Embryonic facial prominence (tissue), 1 donor: ENCODE data around the gene LMBR1.
"Not testable (repeated sequence)": the region's sequence is repeated elsewhere in the genome, so short reads cannot be mapped to it uniquely, and the experiment has no call there.

Experiments used
- DNase-seq: peaks from one replicate; pipeline ENCODE4 v3.0.0-alpha.2; 2016; ENCODE audit errors: extremely low spot score

The LMBR1 gene, protein sequence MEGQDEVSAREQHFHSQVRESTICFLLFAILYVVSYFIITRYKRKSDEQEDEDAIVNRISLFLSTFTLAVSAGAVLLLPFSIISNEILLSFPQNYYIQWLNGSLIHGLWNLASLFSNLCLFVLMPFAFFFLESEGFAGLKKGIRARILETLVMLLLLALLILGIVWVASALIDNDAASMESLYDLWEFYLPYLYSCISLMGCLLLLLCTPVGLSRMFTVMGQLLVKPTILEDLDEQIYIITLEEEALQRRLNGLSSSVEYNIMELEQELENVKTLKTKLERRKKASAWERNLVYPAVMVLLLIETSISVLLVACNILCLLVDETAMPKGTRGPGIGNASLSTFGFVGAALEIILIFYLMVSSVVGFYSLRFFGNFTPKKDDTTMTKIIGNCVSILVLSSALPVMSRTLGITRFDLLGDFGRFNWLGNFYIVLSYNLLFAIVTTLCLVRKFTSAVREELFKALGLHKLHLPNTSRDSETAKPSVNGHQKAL

GRCh38 chr7:156892821-156893706 is at the start of gene LMBR1:
Gene LMBR1, minus strand, starts transcription at chr7:156893183. Its CDS starts 190 bp downstream, at chr7:156892993.
- DNase-seq, result peak; percentile 90

DNA sequence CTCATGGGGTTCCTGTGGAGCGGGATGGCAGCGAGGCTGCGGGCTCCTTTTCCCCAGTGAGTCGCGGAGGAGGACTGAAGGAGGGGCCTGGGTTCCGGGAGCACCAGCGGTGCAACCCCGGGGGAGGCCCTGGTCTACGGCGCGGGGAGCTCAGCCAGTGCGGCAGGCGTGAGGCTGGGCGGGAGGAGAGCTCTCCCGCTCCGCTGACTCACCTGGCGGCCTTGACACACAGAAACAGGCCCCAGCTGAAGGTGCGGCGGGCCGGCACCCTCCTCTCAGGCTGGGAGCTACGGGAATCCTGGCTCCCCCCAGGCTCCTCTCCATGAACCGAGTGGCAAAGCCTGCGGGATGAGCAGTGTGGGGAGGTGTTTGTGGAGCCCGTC is 49.7 kb upstream of the LMBR1 start:
- no peak for DNase-seq

DNA sequence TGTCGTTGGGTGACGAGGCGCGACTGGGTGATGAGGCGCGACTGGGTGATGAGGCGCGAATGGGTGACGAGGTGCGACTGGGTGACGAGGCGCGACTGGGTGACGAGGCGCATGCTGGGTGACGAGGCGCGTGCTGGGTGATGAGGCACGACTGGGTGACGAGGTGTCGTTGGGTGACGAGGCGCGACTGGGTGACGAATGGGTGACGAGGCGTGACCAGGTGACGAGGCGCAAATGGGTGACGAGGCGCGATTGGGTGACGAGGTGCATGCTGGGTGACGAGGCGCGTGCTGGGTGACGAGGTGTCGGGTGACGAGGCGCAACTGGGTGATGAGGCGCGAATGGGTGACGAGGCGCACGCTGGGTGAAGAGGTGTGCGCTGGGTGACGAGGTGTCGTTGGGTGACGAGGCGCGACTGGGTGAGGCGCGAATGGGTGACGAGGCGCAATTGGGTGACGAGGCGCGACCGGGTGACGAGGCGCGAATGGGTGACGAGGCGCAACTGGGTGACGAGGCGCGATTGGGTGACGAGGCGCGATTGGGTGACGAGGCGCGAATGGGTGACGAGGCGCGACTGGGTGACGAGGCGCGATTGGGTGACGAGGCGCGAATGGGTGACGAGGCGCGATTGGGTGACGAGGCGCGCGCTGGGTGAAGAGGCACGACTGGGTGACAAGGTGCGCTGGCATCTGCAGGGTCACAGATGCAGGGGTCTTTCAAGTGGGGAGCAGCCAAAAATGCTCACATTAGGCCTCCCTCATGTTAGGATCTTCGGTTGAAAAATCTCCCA is 48.6 kb upstream of the LMBR1 start:
- no peak for DNase-seq

GRCh38 chr7:156940421-156941122 is 47.6 kb upstream of the LMBR1 start:
- no peak for DNase-seq

- not testable (repeated sequence) for DNase-seq
Measured at GRCh38 chr7:156936766-156937165, 43.8 kb upstream of the LMBR1 start.

DNA sequence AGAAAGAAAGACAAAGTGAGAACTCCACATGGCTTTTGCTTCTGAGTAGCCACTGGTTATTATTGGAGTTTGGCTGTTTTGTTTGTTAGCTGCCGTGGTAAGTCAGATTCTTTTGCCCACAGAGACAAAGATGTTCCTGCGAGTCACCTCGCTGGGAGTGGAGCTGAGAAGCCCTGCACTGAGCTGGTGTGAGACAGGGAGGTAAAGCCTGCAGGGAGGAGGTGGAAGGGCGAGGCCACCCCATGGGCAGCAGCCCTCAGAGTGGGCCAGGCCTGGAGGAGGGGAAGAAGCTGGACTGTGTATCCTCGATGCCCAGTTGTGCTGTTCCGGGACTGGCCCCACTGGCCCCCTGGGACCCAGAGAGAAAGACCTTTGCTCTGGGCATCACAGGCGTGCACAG is 42.3 kb upstream of the LMBR1 start:
- DNase-seq, result no peak

DNA sequence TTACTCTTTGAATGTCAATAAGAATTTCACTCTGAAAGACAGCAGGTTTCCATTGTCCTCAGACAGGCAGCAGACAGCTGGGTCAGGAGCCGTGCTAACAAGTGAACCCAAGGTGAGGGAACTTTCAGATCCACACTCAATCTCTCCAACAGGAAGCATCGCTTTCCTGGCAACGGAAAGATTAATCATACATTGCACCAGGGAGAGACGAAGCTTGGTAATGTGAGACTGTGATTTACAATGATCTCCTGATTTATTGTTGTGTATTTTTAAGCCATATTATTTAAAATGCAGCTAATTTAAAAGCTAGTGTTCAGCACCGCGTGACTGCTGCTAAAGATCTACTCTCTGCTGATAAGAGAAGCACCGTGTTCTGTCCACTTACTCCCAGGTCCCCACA is 39.0 kb upstream of the LMBR1 start:
- no peak for DNase-seq

GRCh38 chr7:156929789-156930539 is 37.0 kb upstream of the LMBR1 start:
- no peak for DNase-seq

DNA sequence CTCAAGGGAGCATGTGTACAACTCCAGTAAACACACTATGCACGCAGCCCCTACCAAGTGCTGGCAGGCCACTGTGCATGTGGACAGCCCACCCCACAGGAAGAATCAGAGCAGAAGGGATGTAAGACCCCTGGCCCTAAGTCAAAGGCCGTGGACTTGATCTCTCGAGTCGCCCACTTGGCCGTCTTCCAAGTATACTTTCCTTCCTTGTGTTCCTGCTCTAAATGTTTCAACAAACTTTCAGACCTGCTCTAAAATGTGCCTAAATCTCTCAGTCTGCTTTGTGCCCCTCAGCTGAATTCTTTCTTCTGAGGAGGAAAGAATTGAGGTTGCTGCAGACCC is 35.4 kb upstream of the LMBR1 start:
- no peak for DNase-seq

DNA sequence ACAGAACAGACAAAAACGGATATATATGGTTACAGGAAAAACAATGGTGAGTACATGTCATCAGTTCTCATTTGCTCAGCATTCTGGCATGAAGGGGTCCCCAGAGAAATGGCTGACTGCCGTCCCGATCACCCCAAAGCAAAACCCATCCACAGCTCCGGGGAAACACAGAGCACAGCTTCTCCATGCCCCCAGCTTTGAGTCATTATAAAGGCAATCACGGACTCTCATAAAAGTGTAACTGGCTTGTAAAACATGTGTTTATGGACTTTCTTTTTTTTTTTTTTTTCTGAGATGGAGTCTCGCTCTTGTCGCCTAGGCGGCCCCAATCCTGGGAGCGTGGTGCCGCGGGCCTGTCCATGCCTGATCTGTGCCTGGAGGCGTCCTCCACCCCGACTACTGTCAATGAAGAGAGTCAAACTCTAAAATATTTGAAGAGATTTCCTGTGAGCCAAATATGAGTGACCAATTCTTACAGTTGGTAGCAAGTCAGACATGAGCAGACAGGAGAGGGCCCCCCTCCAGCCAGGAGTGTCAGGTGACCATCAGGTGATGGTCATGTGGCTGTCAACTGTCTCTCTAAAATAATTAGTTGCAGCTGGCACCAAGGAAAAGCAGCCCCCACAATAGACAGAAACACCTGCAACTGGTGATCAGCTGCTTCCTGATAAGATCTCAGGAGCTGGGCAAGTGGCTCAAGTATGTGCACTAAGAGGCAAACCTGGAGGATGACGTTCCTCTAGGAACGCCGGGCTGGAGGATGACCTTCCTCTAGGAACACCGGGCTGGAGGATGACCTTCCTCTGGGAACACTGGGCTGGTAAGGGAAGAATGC is 34.8 kb upstream of the LMBR1 start:
- no peak for DNase-seq

DNA sequence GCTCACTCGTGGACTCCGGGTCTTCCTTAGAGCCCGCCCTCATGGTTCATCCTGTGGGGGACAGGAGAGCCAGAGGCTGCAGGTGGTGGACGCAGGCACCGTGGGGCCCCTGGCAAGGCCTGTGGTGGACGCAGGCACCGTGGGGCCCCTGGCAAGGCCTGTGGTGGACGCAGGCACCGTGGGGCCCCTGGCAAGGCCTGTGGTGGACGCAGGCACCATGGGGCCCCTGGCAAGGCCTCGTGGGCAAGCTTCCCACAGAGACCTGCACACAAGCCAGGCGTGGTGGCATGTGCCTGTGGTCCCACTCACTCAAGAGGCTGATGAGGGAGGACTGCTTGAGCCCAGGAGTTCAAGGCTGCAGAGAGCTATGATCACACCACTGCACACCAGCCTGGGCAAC is 32.8 kb upstream of the LMBR1 start:
- not testable (repeated sequence) for DNase-seq

DNA sequence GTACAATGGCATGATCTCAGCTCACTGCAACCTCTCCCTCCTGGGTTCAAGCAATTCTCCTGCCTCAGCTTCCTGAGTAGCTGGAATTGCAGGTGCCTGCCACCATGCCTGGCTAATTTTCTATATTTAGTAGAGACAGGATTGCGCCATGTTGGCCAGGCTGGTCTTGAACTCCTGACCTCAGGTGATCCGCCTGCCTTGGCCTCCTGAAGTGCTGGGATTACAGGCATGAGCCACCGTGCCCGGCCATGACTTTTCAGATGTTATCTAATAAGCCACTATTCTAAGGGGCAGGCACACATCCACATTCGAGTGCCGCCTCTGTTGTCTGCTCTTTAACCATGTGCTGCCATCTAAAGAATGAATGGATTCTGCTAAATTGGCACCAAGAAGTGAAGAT is 29.3 kb upstream of the LMBR1 start:
- not testable (repeated sequence) for DNase-seq

- DNase-seq, result not testable (repeated sequence)
Measured at GRCh38 chr7:156920487-156921373, 27.7 kb upstream of the LMBR1 start.

GRCh38 chr7:156920076-156920475 is 27.1 kb upstream of the LMBR1 start:
- no peak for DNase-seq

DNA sequence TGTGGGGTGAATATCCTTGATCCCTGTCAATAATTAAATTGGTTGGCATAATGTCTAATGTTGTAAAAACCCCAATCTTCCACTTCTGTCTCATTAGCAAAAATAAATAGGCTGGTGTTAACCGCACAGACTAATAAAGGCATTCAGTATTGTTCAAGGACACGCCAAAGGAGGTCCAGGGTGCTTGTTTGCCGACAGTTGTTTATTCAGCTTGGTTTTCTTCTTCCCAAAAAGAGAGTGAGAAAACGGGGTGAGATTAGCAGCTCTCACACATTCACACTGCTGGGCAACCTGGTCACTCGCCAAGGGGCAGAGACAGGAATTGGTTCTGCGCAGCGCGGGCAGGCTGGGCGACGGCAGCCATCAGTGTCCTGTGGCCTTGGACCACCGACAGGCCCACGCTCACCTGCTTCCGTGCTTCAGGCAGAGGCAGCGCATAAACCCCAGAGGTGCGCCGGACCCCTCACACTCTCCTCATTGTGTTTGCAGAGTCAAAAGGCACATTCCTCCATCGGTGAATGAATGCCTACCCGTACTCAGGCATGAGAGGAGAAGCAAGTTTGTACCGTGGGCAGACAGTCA is 26.2 kb upstream of the LMBR1 start:
- DNase-seq, result no peak

GRCh38 chr7:156918635-156919034 is 25.7 kb upstream of the LMBR1 start:
- no peak for DNase-seq

DNA sequence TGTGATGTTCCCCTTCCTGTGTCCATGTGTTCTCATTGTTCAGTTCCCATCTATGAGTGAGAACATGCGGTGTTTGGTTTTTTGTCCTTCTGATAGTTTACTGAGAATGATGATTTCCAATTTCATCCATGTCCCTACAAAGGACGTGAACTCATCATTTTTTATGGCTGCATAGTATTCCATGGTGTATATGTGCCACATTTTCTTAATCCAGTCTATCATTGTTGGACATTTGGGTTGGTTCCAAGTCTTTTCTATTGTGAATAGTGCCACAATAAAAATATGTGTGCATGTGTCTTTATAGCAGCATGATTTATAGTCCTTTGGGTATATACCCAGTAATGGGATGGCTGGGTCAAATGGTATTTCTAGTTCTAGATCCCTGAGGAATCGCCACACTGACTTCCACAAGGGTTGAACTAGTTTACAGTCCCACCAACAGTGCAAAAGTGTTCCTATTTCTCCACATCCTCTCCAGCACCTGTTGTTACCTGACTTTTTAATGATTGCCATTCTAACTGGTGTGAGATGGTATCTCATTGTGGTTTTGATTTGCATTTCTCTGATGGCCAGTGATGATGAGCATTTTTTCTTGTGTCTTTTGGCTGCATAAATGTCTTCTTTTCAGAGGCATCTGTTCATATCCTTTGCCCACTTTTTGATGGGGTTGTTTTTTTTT is 16.7 kb upstream of the LMBR1 start:
- DNase-seq, result not testable (repeated sequence)

- DNase-seq, result no peak
Measured at GRCh38 chr7:156907656-156908055, 14.7 kb upstream of the LMBR1 start.
